ENCODE data around the gene RAB10. TPM values are rescaled to one million over a fixed set of nuclear protein-coding genes. Genes with fewer than 3 reads are reported as not detected.

Gene RAB10
- total and polyA plus RNA-seq, 2 of the 13 experiments (the other 11 are each of a cell fraction or from before 2014, with no cell fraction given), result 48.2 to 120 TPM

DNA sequence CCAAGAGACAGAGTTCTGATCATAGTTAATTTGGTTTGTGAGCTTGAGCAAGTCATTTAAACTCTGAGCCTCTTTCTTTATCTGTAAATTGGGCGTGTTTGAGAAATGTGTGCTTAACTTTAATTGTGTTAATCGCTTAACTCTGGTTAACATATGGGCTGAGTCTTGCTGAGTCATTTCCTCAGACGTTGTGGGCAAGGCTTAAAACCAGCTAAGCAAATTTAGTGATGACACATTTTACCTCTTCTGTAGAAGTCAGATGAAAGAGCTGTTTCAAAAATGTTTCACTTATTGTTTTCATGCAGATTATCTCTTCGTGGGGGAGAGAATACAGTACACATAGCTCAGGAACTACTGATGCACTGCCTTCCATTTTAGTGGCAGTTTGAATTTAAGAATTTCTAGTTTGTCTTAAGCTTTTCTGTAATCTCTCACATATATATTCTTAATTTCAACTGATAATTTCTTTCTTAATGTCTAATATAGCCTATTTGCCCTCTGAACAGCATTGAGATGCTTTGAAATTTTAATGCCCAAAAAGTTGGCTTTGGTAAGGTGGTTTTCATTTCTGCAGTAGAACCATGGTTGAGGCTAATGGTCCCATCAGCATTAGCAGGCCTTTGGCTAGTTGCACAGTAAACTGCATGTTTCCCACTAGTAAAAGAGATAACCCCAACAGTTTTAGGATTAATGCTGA, 34.9 kb downstream of the RAB10 start (continued):
- TF ChIP-seq, protein P1, sequence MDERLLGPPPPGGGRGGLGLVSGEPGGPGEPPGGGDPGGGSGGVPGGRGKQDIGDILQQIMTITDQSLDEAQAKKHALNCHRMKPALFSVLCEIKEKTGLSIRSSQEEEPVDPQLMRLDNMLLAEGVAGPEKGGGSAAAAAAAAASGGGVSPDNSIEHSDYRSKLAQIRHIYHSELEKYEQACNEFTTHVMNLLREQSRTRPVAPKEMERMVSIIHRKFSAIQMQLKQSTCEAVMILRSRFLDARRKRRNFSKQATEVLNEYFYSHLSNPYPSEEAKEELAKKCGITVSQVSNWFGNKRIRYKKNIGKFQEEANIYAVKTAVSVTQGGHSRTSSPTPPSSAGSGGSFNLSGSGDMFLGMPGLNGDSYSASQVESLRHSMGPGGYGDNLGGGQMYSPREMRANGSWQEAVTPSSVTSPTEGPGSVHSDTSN (CRISPR knock-in tag; IDR thresholded peaks at IDR 0.05), result no peak
- TF ChIP-seq, protein P2, sequence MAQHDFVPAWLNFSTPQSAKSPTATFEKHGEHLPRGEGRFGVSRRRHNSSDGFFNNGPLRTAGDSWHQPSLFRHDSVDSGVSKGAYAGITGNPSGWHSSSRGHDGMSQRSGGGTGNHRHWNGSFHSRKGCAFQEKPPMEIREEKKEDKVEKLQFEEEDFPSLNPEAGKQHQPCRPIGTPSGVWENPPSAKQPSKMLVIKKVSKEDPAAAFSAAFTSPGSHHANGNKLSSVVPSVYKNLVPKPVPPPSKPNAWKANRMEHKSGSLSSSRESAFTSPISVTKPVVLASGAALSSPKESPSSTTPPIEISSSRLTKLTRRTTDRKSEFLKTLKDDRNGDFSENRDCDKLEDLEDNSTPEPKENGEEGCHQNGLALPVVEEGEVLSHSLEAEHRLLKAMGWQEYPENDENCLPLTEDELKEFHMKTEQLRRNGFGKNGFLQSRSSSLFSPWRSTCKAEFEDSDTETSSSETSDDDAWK (CRISPR knock-in tag; IDR thresholded peaks at IDR 0.05), result no peak
- TF ChIP-seq CREB1 (IDR thresholded peaks at IDR 0.05) (no peak), CREB1 (CRISPR knock-in tag; IDR thresholded peaks at IDR 0.05) (no peak), TBX2 (CRISPR knock-in tag; IDR thresholded peaks at IDR 0.05; ENCODE audit: borderline replicate concordance) (no peak), KMT2B (CRISPR knock-in tag; IDR thresholded peaks at IDR 0.05) (peak; percentile 20; the same call in 1 of the 2 replicates), NFE2L2 (IDR thresholded peaks at IDR 0.05; ENCODE audit: low read length) (peak; percentile 89), ZNF557 (CRISPR knock-in tag; IDR thresholded peaks at IDR 0.05) (no peak), SOX6 (IDR thresholded peaks at IDR 0.05) (no peak), SOX6 (CRISPR knock-in tag; IDR thresholded peaks at IDR 0.05) (peak; percentile 48; the same call in 1 of the 2 replicates), SIN3A (IDR thresholded peaks at IDR 0.05; ENCODE audit: borderline replicate concordance, low read depth, low read length) (no peak), ZBTB42 (CRISPR knock-in tag; IDR thresholded peaks at IDR 0.05) (no peak), ZNF101 (CRISPR knock-in tag; IDR thresholded peaks at IDR 0.05; ENCODE audit: borderline replicate concordance, low read depth) (no peak), TEAD2 (CRISPR knock-in tag; IDR thresholded peaks at IDR 0.05) (no peak), ZNF660 (CRISPR knock-in tag; IDR thresholded peaks at IDR 0.05; ENCODE audit: borderline replicate concordance, low read depth) (no peak)
- TF ChIP-seq, protein P3, sequence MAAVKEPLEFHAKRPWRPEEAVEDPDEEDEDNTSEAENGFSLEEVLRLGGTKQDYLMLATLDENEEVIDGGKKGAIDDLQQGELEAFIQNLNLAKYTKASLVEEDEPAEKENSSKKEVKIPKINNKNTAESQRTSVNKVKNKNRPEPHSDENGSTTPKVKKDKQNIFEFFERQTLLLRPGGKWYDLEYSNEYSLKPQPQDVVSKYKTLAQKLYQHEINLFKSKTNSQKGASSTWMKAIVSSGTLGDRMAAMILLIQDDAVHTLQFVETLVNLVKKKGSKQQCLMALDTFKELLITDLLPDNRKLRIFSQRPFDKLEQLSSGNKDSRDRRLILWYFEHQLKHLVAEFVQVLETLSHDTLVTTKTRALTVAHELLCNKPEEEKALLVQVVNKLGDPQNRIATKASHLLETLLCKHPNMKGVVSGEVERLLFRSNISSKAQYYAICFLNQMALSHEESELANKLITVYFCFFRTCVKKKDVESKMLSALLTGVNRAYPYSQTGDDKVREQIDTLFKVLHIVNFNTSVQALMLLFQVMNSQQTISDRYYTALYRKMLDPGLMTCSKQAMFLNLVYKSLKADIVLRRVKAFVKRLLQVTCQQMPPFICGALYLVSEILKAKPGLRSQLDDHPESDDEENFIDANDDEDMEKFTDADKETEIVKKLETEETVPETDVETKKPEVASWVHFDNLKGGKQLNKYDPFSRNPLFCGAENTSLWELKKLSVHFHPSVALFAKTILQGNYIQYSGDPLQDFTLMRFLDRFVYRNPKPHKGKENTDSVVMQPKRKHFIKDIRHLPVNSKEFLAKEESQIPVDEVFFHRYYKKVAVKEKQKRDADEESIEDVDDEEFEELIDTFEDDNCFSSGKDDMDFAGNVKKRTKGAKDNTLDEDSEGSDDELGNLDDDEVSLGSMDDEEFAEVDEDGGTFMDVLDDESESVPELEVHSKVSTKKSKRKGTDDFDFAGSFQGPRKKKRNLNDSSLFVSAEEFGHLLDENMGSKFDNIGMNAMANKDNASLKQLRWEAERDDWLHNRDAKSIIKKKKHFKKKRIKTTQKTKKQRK (IDR thresholded peaks at IDR 0.05; ENCODE audit: low read length), result no peak
- TF ChIP-seq, protein P4, sequence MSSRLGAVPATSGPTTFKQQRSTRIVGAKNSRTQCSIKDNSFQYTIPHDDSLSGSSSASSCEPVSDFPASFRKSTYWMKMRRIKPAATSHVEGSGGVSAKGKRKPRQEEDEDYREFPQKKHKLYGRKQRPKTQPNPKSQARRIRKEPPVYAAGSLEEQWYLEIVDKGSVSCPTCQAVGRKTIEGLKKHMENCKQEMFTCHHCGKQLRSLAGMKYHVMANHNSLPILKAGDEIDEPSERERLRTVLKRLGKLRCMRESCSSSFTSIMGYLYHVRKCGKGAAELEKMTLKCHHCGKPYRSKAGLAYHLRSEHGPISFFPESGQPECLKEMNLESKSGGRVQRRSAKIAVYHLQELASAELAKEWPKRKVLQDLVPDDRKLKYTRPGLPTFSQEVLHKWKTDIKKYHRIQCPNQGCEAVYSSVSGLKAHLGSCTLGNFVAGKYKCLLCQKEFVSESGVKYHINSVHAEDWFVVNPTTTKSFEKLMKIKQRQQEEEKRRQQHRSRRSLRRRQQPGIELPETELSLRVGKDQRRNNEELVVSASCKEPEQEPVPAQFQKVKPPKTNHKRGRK (CRISPR knock-in tag; IDR thresholded peaks at IDR 0.05), result no peak
- TF ChIP-seq, protein P5, sequence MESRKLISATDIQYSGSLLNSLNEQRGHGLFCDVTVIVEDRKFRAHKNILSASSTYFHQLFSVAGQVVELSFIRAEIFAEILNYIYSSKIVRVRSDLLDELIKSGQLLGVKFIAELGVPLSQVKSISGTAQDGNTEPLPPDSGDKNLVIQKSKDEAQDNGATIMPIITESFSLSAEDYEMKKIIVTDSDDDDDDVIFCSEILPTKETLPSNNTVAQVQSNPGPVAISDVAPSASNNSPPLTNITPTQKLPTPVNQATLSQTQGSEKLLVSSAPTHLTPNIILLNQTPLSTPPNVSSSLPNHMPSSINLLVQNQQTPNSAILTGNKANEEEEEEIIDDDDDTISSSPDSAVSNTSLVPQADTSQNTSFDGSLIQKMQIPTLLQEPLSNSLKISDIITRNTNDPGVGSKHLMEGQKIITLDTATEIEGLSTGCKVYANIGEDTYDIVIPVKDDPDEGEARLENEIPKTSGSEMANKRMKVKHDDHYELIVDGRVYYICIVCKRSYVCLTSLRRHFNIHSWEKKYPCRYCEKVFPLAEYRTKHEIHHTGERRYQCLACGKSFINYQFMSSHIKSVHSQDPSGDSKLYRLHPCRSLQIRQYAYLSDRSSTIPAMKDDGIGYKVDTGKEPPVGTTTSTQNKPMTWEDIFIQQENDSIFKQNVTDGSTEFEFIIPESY (CRISPR knock-in tag; IDR thresholded peaks at IDR 0.05), result no peak
- TF ChIP-seq, protein P6, sequence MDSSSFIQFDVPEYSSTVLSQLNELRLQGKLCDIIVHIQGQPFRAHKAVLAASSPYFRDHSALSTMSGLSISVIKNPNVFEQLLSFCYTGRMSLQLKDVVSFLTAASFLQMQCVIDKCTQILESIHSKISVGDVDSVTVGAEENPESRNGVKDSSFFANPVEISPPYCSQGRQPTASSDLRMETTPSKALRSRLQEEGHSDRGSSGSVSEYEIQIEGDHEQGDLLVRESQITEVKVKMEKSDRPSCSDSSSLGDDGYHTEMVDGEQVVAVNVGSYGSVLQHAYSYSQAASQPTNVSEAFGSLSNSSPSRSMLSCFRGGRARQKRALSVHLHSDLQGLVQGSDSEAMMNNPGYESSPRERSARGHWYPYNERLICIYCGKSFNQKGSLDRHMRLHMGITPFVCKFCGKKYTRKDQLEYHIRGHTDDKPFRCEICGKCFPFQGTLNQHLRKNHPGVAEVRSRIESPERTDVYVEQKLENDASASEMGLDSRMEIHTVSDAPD (CRISPR knock-in tag; IDR thresholded peaks at IDR 0.05), result no peak

Measured in HepG2 (cell line).